HepG2 (cell line): ENCODE results near the gene LAX1. TPM values are rescaled to one million over a fixed set of nuclear protein-coding genes. Genes with fewer than 3 reads are reported as not detected.
"Not testable (repeated sequence)": the region's sequence is repeated elsewhere in the genome, so short reads cannot be mapped to it uniquely, and the experiment has no call there.

Experiments
- ATAC-seq: fragments of 200-7000 bp; cut with Tn5 transposase; 3 replicates; pipeline ENCODE4 v1.9.1; 2020; ENCODE audit warnings: mild to moderate bottlenecking, moderate library complexity
- BruUV-seq: library from RNA; stranded (reverse); fragments of 400-500 nt; replicated peaks from 2 replicates; lab custom pipeline; 2021; lab: Mats Ljungman, UMichigan
- CTCF ChIA-PET: fragments of 300-600 bp; formaldehyde crosslinking; extraction: SDS; loops from one replicate; lab custom pipeline; 2021; ENCODE audit warnings: low total read pairs, inconsistent platforms, low intra/inter-chr PET ratio; lab: Yijun Ruan, JAX
- POLR2A ChIA-PET: fragments of 350-600 bp; sonication (Branson Sonifier 250); formaldehyde crosslinking; loops from one replicate; lab custom pipeline; 2020; ENCODE audit warnings: antibody characterized with exemption, inconsistent platforms; lab: Yijun Ruan, JAX
- DNase-seq: peaks from one replicate; pipeline ENCODE4 v3.0.0-alpha.2; 2015; ENCODE audit warnings: low spot score
- FAIRE-seq: peaks from 3 replicates; lab custom pipeline; 2011; peaks lifted over from hg19 to GRCh38; lab: Jason Lieb, UNC
- H2AFZ ChIP-seq: one replicate; pipeline ENCODE4 v1.6.1; 2011; ENCODE audit warnings: low read length, inconsistent platforms
- H3K27ac ChIP-seq: fragments of 300-600 bp; 3 replicates; pipeline ENCODE4 v1.8.0; 2011; ENCODE audit warnings: mixed run types, mild to moderate bottlenecking, mixed read lengths, low read length, inconsistent platforms; ENCODE audit not compliant: insufficient read depth; ENCODE audit errors: extremely low read length
- H3K27me3 ChIP-seq, 2 experiments: fragments of 200-600 bp in 1 of 2; 2 replicates in 1 of 2; 3 replicates in 1 of 2; pipeline versions ENCODE4 v1.6.0 to v1.8.0; 2011; ENCODE audit warnings: low read length in 2 of 2, mild to moderate bottlenecking in 2 of 2, moderate library complexity in 2 of 2, inconsistent platforms in 1 of 2; ENCODE audit not compliant: insufficient read depth in 2 of 2, control insufficient read depth in 1 of 2
- H3K36me3 ChIP-seq, 2 experiments: fragments of 200-600 bp in 1 of 2; replicated peaks in 1 of 2; 2 replicates in 1 of 2; 3 replicates in 1 of 2; pipeline versions ENCODE4 v1.5.1 to v1.8.0; 2011; ENCODE audit warnings: low read length in 2 of 2, inconsistent platforms in 1 of 2; ENCODE audit not compliant: insufficient read depth in 2 of 2, control insufficient read depth in 1 of 2
- H3K4me1 ChIP-seq: 2 replicates; pipeline ENCODE4 v1.5.1; 2012; ENCODE audit warnings: low read length, inconsistent platforms; ENCODE audit not compliant: insufficient read depth
- H3K4me2 ChIP-seq: 2 replicates; pipeline ENCODE4 v1.6.0; 2011; ENCODE audit warnings: low read depth, low read length, inconsistent platforms
- H3K4me3 ChIP-seq, 3 experiments: fragments of 200-600 bp in 1 of 3; sonication (generic), shearing (Covaris generic) in 1 of 3; replicated peaks in 1 of 3; 2 replicates each; pipeline ENCODE4 v1.5.1; 2011 to 2016; ENCODE audit warnings: low read length in 3 of 3, inconsistent platforms in 2 of 3, low read depth in 2 of 3, mild to moderate bottlenecking in 2 of 3, control low read depth in 1 of 3, mixed read lengths in 1 of 3; ENCODE audit not compliant: insufficient read depth in 1 of 3
- H3K79me2 ChIP-seq: one replicate; pipeline ENCODE4 v1.6.1; 2011; ENCODE audit warnings: low read length, inconsistent platforms; ENCODE audit not compliant: insufficient read depth
- H3K9ac ChIP-seq: 2 replicates; pipeline ENCODE4 v1.6.0; 2011; ENCODE audit warnings: mild to moderate bottlenecking, low read depth, low read length, inconsistent platforms; ENCODE audit not compliant: insufficient read depth
- H3K9me3 ChIP-seq: 2 replicates; pipeline ENCODE4 v1.5.1; 2012; ENCODE audit warnings: mild to moderate bottlenecking, low read length
- H4K20me1 ChIP-seq: 2 replicates; pipeline ENCODE4 v1.6.0; 2011; ENCODE audit warnings: inconsistent platforms, mild to moderate bottlenecking, low read length, moderate library complexity; ENCODE audit not compliant: insufficient read depth
- KDM2A ChIP-seq: sonication (generic); formaldehyde crosslinking; IDR thresholded peaks from 2 replicates; pipeline ENCODE4 v1.4.0; 2020; ENCODE audit warnings: low read depth, missing genetic modification reagents, borderline replicate concordance
- MLX ChIP-seq: IDR thresholded peaks from 2 replicates; pipeline ENCODE4 v1.6.1; 2016
- MTF2 ChIP-seq: sonication (generic); formaldehyde crosslinking; IDR thresholded peaks from 2 replicates; pipeline ENCODE4 v1.5.0; 2020; ENCODE audit warnings: missing genetic modification reagents, borderline replicate concordance
- MYPOP ChIP-seq: sonication (generic); formaldehyde crosslinking; IDR thresholded peaks from 2 replicates; pipeline ENCODE4 v1.8.1; 2023; ENCODE audit warnings: mild to moderate bottlenecking, moderate library complexity, missing genetic modification reagents
- SKIL ChIP-seq: sonication (generic); formaldehyde crosslinking; IDR thresholded peaks from 2 replicates; pipeline ENCODE4 v1.8.0; 2022; ENCODE audit warnings: missing genetic modification reagents, mild to moderate bottlenecking, moderate library complexity, borderline replicate concordance
- STAT5B ChIP-seq: sonication (generic); formaldehyde crosslinking; IDR thresholded peaks from 2 replicates; pipeline ENCODE4 v1.4.0; 2020; ENCODE audit warnings: missing genetic modification reagents
- YEATS4 ChIP-seq: sonication (generic); formaldehyde crosslinking; IDR thresholded peaks from 2 replicates; pipeline ENCODE4 v1.4.0; 2020; ENCODE audit warnings: missing genetic modification reagents, borderline replicate concordance
- ZNF282 ChIP-seq: fragments of 450-650 bp; IDR thresholded peaks from 2 replicates; pipeline ENCODE4 v1.6.1; 2018; ENCODE audit not compliant: partially characterized antibody
- ZNF619 ChIP-seq: sonication (generic); formaldehyde crosslinking; IDR thresholded peaks from 2 replicates; pipeline ENCODE4 v1.4.0; 2020; ENCODE audit warnings: mild to moderate bottlenecking, missing genetic modification reagents
- WGBS: methylation state at CpG from one replicate; pipeline ENCODE4 v1.1.6; 2017; ENCODE audit warnings: low lambda C conversion rate; 5-methylcytosine and 5-hydroxymethylcytosine counted together
- in situ Hi-C: cut with HindIII; loops from 2 replicates; pipeline ENCODE4 v1.10.0; 2017; ENCODE audit warnings: low pct_unique_long_range_greater_than_20kb; ENCODE audit not compliant: extremely low pct_ligation_motif_present
- intact Hi-C: fragments of 100-400 bp; cut with micrococcal nuclease; formaldehyde crosslinking; loops from one replicate; pipeline ENCODE4 v1.10.0; 2022; ENCODE audit not compliant: unreplicated experiment
- polyA plus RNA-seq, 8 experiments: library from polyadenylated mRNA; depleted of rRNA in 3 of 8; stranded (reverse) in 7 of 8; unstranded in 1 of 8; fragments of >200 nt; fragmentation: Illumina TruSeq in 4 of 8; extraction: Trizol in 4 of 8; gene quantifications; 2 replicates each; pipeline versions ENCODE4 v1.2.1 to v1.2.3, GENCODE V29; 2011 to 2016; ENCODE audit warnings: low read depth in 4 of 8, missing spikeins in 1 of 8, mixed read lengths in 1 of 8; ENCODE audit not compliant: insufficient read depth in 1 of 8
- total RNA-seq, 5 experiments: library from RNA; depleted of rRNA; stranded (reverse); fragments of >200 nt; fragmentation: Illumina TruSeq; extraction: Trizol; gene quantifications; 2 replicates each; pipeline ENCODE4 v1.2.3, GENCODE V29; 2016; ENCODE audit warnings: low read depth in 1 of 5

LAX1 gene
- total and polyA plus RNA-seq, 2 of the 13 experiments (the other 11 are each of a cell fraction or from before 2014, with no cell fraction given) = not detected

- Histone ChIP-seq H2AFZ (no peak overlapping the region), H3K79me2 (no peaks in the 10 kb centered on the region), H4K20me1 (no peaks in the 10 kb centered on the region), H3K27ac (no peak overlapping the region), H3K36me3 (no peaks in the 10 kb centered on the region), H3K4me2 (no peak overlapping the region), H3K4me3 (no peak overlapping the region), H3K9ac (no peak overlapping the region), H3K9me3 (no peaks in the 10 kb centered on the region), H3K27me3 (no peaks in the 10 kb centered on the region), H3K4me1 (no peaks in the 10 kb centered on the region)
- CTCF ChIA-PET = no interaction called here
- in situ Hi-C loops (no loop called here), intact Hi-C loops (no loop called here)
- WGBS = 45% methylated on average over 4 of the region's 4 CpGs
- TF ChIP-seq ZNF619 (CRISPR knock-in tag) (no peak), MLX (CRISPR knock-in tag) (no peak), YEATS4 (no peak), KDM2A (CRISPR knock-in tag) (no peak), SKIL (CRISPR knock-in tag) (no peak), MYPOP (CRISPR knock-in tag) (no peak), STAT5B (no peak), MTF2 (CRISPR knock-in tag) (no peak), ZNF282 (no peak)
- no TSS peak for BruUV-seq
- DNase-seq (no peak), ATAC-seq (no peak), FAIRE-seq (no peak)
- POLR2A ChIA-PET = no interaction called here
Measured at GRCh38 chr1:203756036-203756435, 8.9 kb upstream of the LAX1 start.

GRCh38 chr1:203758749-203759148 is 6.2 kb upstream of the LAX1 start:
- ATAC-seq, H4K20me1 ChIP-seq, H3K9ac ChIP-seq, CTCF ChIA-PET, H3K4me1 ChIP-seq, H2AFZ ChIP-seq, BruUV-seq, H3K36me3 ChIP-seq, H3K4me2 ChIP-seq, H3K27ac ChIP-seq, H3K27me3 ChIP-seq, POLR2A ChIA-PET, DNase-seq, H3K79me2 ChIP-seq, H3K9me3 ChIP-seq, H3K4me3 ChIP-seq, FAIRE-seq, intact Hi-C loops, in situ Hi-C loops: not testable (repeated sequence)
- 58% methylated on average over 2 of the region's 2 CpGs for WGBS
